Liver (tissue), 9 donors: ENCODE measurements around the gene XRN1. TPM values are rescaled to one million over a fixed set of nuclear protein-coding genes. Genes with fewer than 3 reads are reported as not detected.

ENCODE experiments used
- DNase-seq: peaks from one replicate; pipeline ENCODE4 v3.0.0-alpha.2; 2017; ENCODE audit warnings: low spot score
- H3K27ac ChIP-seq, 2 donors: one replicate each; pipeline ENCODE4 v1.7.0; 2013; ENCODE audit warnings: inconsistent platforms in 2 of 2, low read length in 2 of 2, control low read depth in 1 of 2, low read depth in 1 of 2, mild to moderate bottlenecking in 1 of 2
- H3K27me3 ChIP-seq, 4 donors: one replicate each; pipeline versions ENCODE4 v1.6.1 to v1.7.0; 2013; ENCODE audit warnings: low read length in 3 of 4, inconsistent platforms in 1 of 4, mild to moderate bottlenecking in 1 of 4, moderate library complexity in 1 of 4; ENCODE audit not compliant: control insufficient read depth in 4 of 4, insufficient read depth in 4 of 4
- H3K36me3 ChIP-seq, 4 donors: one replicate each; pipeline versions ENCODE4 v1.6.1 to v1.7.0; 2013; ENCODE audit warnings: low read length in 3 of 4, mild to moderate bottlenecking in 3 of 4, low read depth in 1 of 4, moderate library complexity in 1 of 4; ENCODE audit not compliant: control insufficient read depth in 4 of 4, insufficient read depth in 3 of 4
- H3K4me1 ChIP-seq, 4 donors: one replicate each; pipeline versions ENCODE4 v1.6.1 to v1.7.0; 2013; ENCODE audit warnings: low read length in 3 of 4, mild to moderate bottlenecking in 3 of 4, moderate library complexity in 1 of 4; ENCODE audit not compliant: control insufficient read depth in 4 of 4, insufficient read depth in 4 of 4
- H3K4me3 ChIP-seq, 3 donors: one replicate each; pipeline versions ENCODE4 v1.6.1 to v1.7.0; 2013; ENCODE audit warnings: low read length in 3 of 3, control low read depth in 1 of 3, low read depth in 1 of 3, mild to moderate bottlenecking in 1 of 3
- H3K9ac ChIP-seq, 2 donors: one replicate each; pipeline ENCODE4 v1.7.0; 2013; ENCODE audit warnings: low read length in 2 of 2, mild to moderate bottlenecking in 2 of 2, moderate library complexity in 2 of 2, control low read depth in 1 of 2, low read depth in 1 of 2
- H3K9me3 ChIP-seq, 4 donors: one replicate each; pipeline versions ENCODE4 v1.6.1 to v1.7.0; 2013; ENCODE audit warnings: low read length in 3 of 4; ENCODE audit not compliant: control insufficient read depth in 4 of 4
- CTCF ChIP-seq: fragments of 150-350 bp; IDR thresholded peaks from 2 replicates; pipeline ENCODE4 v1.5.1; 2017; ENCODE audit warnings: improper control_type of control experiment, low read depth, low read length; ENCODE audit not compliant: missing input control
- EGR1 ChIP-seq, 2 donors: IDR thresholded peaks; 2 replicates each; pipeline ENCODE4 v1.6.1; 2016 to 2018; ENCODE audit warnings: antibody characterized with exemption in 2 of 2, low read depth in 2 of 2
- FOXA1 ChIP-seq: IDR thresholded peaks from 2 replicates; pipeline ENCODE4 v1.6.1; 2016; ENCODE audit warnings: antibody characterized with exemption
- FOXA2 ChIP-seq: IDR thresholded peaks from 2 replicates; pipeline ENCODE4 v1.6.1; 2016; ENCODE audit warnings: antibody characterized with exemption
- HNF4A ChIP-seq, 2 donors: conservative IDR thresholded peaks; 2 replicates each; pipeline ENCODE4 v1.6.1; 2016; ENCODE audit warnings: antibody characterized with exemption in 2 of 2, mild to moderate bottlenecking in 2 of 2
- HNF4G ChIP-seq: IDR thresholded peaks from 2 replicates; pipeline ENCODE4 v1.6.1; 2016; ENCODE audit warnings: antibody characterized with exemption
- JUND ChIP-seq, 2 donors: IDR thresholded peaks; 2 replicates each; pipeline ENCODE4 v1.6.1; 2016; ENCODE audit warnings: antibody characterized with exemption in 2 of 2
- NR2F2 ChIP-seq: IDR thresholded peaks from 2 replicates; pipeline ENCODE4 v1.6.1; 2016; ENCODE audit warnings: antibody characterized with exemption
- REST ChIP-seq: IDR thresholded peaks from 2 replicates; pipeline ENCODE4 v1.6.1; 2016; ENCODE audit warnings: antibody characterized with exemption, mild to moderate bottlenecking
- RXRA ChIP-seq, 2 donors: IDR thresholded peaks; 2 replicates each; pipeline ENCODE4 v1.6.1; 2017 to 2018; ENCODE audit warnings: antibody characterized with exemption in 2 of 2, mild to moderate bottlenecking in 1 of 2
- SP1 ChIP-seq: IDR thresholded peaks from 2 replicates; pipeline ENCODE4 v1.6.1; 2018; ENCODE audit warnings: antibody characterized with exemption, mild to moderate bottlenecking
- TAF1 ChIP-seq: conservative IDR thresholded peaks from 2 replicates; pipeline ENCODE4 v1.6.1; 2016; ENCODE audit warnings: antibody characterized with exemption, mild to moderate bottlenecking
- YY1 ChIP-seq: IDR thresholded peaks from 2 replicates; pipeline ENCODE4 v1.6.1; 2016; ENCODE audit warnings: antibody characterized with exemption, mild to moderate bottlenecking
- ZBTB33 ChIP-seq: IDR thresholded peaks from 2 replicates; pipeline ENCODE4 v1.6.1; 2016; ENCODE audit warnings: antibody characterized with exemption
- WGBS: extraction: QIAGEN DNeasy Blood & Tissue Kit; methylation state at CpG from one replicate; pipeline ENCODE4 v1.1.7; 2013; 5-methylcytosine and 5-hydroxymethylcytosine counted together
- polyA plus RNA-seq, 2 donors: library from polyadenylated mRNA; stranded (reverse) in 1 of 2; unstranded in 1 of 2; fragments of 200-250 nt in 1 of 2; fragments of >200 nt in 1 of 2; fragmentation: Nextera tagmentation in 1 of 2; extraction: Ambion mirVana in 1 of 2; gene quantifications; one replicate each; pipeline versions ENCODE4 v1.2.1 to v1.2.3, GENCODE V29; 2013 to 2015
- total RNA-seq, 2 donors: library from RNA; depleted of rRNA; stranded (reverse); fragments of >200 nt; gene quantifications; one replicate each; pipeline ENCODE4 v1.2.3, GENCODE V29; 2014
- TF ChIP-seq, protein P1 (sequence below): IDR thresholded peaks from 2 replicates; pipeline ENCODE4 v1.6.1; 2016; ENCODE audit warnings: antibody characterized with exemption
- TF ChIP-seq, protein P2 (sequence below): IDR thresholded peaks from 2 replicates; pipeline ENCODE4 v1.6.1; 2016; ENCODE audit warnings: antibody characterized with exemption
- donor health status: healthy.
- donor health status: healthy.
- donor health status: healthy.
- donor health status: healthy.
- donor health status: healthy.

The XRN1 gene
- total and polyA plus RNA-seq, 4 donors: 4.3 to 41.4 (median 25.9) TPM

DNA sequence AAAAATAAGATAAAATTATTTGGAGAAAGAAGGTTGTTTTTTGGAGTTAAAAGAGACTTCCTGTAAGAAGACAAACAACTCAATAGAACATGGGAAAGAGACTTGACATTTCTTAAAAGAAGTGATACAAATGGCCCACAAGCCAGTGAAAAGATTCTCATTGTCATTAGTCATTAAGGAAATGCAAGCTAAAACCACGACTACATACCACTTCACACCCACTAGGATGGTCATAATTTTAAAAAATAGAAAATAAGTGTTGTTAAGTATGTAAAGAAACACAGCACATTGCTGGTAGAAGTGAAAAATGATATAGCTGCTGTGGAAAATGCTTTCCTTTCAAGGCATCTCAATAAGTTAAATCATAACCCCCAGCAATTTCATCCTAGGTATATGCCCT lies 178.1 kb downstream of the XRN1 start:
- H3K27ac ChIP-seq: no peak overlapping the region
- H3K4me1 ChIP-seq: no peaks in the 10 kb centered on the region
- no peak for DNase-seq
- no peaks in the 10 kb centered on the region for H3K9me3 ChIP-seq
- WGBS: 73% methylated on average over 1 of the region's 1 CpG
- no peak overlapping the region for H3K4me3 ChIP-seq
- no peak overlapping the region for H3K9ac ChIP-seq
- TF ChIP-seq SP1 (no peak), ZBTB33 (no peak), YY1 (no peak), JUND (IDR thresholded peaks at IDR 0.05) (no peak), RXRA (IDR thresholded peaks at IDR 0.05) (no peak), FOXA2 (no peak), EGR1 (IDR thresholded peaks at IDR 0.05; ENCODE audit: low read depth in 2 of 2) (no peak), FOXA1 (no peak), HNF4A (conservative IDR thresholded peaks at IDR 0.05) (no peak), CTCF (no peak), TAF1 (no peak)
- no peaks in the 10 kb centered on the region for H3K27me3 ChIP-seq
- H3K36me3 ChIP-seq: no peaks in the 10 kb centered on the region

GRCh38 chr3:142268426-142268825 lies 179.4 kb downstream of the XRN1 start:
- no peak for TF ChIP-seq NR2F2
- no peak for TF ChIP-seq ZBTB33
- TF ChIP-seq, protein P1, sequence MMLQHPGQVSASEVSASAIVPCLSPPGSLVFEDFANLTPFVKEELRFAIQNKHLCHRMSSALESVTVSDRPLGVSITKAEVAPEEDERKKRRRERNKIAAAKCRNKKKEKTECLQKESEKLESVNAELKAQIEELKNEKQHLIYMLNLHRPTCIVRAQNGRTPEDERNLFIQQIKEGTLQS: no peak
- no peak for TF ChIP-seq CTCF
- TF ChIP-seq YY1: no peak
- no peak for TF ChIP-seq REST
- no peak for TF ChIP-seq RXRA (IDR thresholded peaks at IDR 0.05)
- TF ChIP-seq EGR1 (IDR thresholded peaks at IDR 0.05; ENCODE audit: low read depth in 2 of 2): no peak
- TF ChIP-seq HNF4G: no peak
- TF ChIP-seq, protein P2, sequence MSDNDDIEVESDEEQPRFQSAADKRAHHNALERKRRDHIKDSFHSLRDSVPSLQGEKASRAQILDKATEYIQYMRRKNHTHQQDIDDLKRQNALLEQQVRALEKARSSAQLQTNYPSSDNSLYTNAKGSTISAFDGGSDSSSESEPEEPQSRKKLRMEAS: no peak
- no peak for TF ChIP-seq HNF4A (conservative IDR thresholded peaks at IDR 0.05)
- Histone ChIP-seq H3K9ac (no peak overlapping the region), H3K36me3 (no peaks in the 10 kb centered on the region), H3K27ac (no peak overlapping the region), H3K4me1 (no peaks in the 10 kb centered on the region), H3K4me3 (no peak overlapping the region), H3K9me3 (no peaks in the 10 kb centered on the region), H3K27me3 (no peaks in the 10 kb centered on the region)
- no peak for DNase-seq
- 80% methylated on average over 4 of the region's 4 CpGs for WGBS
